GM13976 (cell line): ENCODE results near the gene STAT4.

Source experiments
- DNase-seq: peaks from one replicate; pipeline ENCODE4 v3.0.0; 2012; ENCODE audit warnings: low spot score
- in situ Hi-C: fragments of 300-500 bp; cut with MboI; formaldehyde crosslinking; loops from one replicate; pipeline ENCODE4 v1.12.0; 2022; ENCODE audit warnings: low sequenced_read_pairs, mixed read lengths, inconsistent platforms; ENCODE audit not compliant: unreplicated experiment
- TF ChIP-seq, protein P1 (sequence below): IDR thresholded peaks from 2 replicates; pipeline ENCODE4 v1.5.1; 2012; ENCODE audit warnings: borderline replicate concordance, mild to moderate bottlenecking; ENCODE audit not compliant: insufficient read depth; ENCODE audit errors: extremely low read depth, missing control alignments, control extremely low read depth

Gene STAT4, protein sequence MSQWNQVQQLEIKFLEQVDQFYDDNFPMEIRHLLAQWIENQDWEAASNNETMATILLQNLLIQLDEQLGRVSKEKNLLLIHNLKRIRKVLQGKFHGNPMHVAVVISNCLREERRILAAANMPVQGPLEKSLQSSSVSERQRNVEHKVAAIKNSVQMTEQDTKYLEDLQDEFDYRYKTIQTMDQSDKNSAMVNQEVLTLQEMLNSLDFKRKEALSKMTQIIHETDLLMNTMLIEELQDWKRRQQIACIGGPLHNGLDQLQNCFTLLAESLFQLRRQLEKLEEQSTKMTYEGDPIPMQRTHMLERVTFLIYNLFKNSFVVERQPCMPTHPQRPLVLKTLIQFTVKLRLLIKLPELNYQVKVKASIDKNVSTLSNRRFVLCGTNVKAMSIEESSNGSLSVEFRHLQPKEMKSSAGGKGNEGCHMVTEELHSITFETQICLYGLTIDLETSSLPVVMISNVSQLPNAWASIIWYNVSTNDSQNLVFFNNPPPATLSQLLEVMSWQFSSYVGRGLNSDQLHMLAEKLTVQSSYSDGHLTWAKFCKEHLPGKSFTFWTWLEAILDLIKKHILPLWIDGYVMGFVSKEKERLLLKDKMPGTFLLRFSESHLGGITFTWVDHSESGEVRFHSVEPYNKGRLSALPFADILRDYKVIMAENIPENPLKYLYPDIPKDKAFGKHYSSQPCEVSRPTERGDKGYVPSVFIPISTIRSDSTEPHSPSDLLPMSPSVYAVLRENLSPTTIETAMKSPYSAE

DNA sequence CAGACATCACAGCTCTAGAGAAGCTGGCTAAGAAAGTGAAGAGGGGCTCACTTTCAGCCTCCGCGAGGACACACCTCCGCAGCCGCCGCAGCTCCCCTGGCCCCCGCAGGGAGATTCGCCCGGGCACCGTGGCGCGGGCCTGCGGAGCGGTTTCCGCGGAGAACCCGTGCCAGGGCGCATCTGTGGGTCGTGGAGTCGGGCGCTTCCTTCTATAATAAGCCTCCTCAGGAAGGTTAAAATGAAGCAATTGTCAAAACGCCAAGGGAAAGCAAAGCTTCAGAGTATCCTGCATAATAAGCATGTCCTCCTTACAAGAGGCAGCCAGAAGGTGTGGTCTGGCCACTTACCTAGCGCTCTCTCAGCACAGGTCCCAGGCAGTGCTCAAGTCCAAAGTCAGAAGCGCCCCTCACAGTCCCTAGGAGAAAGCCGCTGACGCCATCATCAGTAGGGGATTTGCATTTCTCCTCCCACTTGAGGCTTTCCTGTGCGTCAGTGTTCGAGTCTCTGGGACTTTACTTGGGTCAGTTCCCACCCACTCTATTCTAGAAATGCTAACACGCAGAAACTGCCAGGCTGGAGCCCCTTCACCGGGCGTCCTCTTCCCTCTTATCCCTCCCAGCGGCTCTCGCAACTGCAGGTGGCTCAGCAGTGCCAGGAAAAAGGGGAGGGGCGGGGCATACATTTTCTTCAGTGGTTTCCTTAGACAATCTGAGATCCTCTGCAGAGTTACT is at the start of gene STAT4:
Gene STAT4, minus strand, starts transcription at position 395 of the 731 bp plus-strand sequence. CDS start 2,791 bp downstream, outside the sequence.
- peak; percentile 77 for DNase-seq
- in situ Hi-C loops: loop anchor here (10.0 kb wide), 1 partner anchor 96 kb away; no protein-coding TSS in a partner anchor

DNA sequence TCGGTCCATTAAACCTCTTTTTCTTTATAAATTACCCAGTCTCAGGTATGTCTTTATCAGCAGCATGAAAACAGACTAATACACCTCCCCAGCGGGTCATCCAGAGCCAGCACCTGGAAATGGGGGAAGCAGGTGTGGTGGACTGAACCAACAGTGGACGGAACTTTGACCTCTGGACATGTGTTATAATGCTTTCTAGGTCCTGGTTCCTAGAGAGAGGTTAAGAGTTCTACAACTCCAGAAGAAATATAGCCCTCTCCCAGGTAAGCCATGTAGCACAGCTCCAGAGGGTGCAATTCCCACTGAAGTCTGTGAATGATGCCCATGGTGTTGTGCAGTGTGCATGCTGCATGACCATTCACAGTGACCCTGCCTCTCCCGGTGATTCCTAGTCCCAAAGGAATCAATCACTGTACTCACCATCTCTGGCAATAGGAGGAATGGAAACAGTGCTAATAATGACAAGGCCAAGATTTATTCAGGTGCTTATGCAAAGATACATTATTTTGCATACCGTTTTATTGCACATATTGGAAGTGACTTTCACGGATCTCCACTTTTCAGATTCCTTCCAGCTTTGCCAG is 49.2 kb upstream of the STAT4 start:
- DNase-seq: no peak
- in situ Hi-C loops: no loop called here
- TF ChIP-seq, protein P1, sequence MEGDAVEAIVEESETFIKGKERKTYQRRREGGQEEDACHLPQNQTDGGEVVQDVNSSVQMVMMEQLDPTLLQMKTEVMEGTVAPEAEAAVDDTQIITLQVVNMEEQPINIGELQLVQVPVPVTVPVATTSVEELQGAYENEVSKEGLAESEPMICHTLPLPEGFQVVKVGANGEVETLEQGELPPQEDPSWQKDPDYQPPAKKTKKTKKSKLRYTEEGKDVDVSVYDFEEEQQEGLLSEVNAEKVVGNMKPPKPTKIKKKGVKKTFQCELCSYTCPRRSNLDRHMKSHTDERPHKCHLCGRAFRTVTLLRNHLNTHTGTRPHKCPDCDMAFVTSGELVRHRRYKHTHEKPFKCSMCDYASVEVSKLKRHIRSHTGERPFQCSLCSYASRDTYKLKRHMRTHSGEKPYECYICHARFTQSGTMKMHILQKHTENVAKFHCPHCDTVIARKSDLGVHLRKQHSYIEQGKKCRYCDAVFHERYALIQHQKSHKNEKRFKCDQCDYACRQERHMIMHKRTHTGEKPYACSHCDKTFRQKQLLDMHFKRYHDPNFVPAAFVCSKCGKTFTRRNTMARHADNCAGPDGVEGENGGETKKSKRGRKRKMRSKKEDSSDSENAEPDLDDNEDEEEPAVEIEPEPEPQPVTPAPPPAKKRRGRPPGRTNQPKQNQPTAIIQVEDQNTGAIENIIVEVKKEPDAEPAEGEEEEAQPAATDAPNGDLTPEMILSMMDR: no peak

More for the DNA sequence above, at the start of gene STAT4:
- TF ChIP-seq, protein P1: no peak

DNA sequence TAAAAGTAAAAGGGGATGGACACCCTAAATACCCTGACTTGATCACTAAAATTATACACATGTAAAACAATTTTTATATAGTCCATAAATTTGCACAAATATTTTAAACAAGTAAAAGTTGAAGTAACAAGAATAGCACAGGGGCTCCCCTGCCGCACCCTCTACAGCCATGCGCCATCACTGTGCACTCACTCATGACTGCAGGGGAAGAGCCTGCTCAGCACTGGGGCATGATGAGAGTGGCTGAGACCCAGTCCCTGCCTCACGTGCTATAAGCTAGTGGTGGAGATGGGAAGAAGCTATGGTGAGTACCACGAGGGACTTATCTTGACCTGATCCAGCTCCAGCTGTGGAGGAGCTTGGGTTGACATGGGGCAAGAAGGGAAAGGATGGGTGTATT is 47.5 kb upstream of the STAT4 start:
- DNase-seq: no peak
- in situ Hi-C loops: no loop called here
- TF ChIP-seq, protein P1: no peak

DNA sequence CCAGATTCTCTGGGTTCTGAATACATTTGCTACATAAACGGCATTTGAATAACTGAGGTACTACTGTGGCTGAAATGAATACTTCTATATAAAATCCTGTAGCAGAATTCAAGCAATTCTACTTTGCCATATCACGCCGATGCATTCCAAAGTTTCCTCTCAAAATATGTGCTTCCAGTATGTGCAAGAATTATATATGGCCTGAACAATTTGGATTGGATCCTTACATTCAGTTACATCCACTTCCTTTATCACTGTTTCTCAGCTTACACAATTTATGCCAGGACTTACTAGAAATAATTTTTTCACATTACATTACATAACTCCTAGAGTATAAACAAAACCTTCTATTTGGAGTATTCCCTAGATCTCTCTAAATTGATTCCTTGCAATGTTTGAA is 46.3 kb upstream of the STAT4 start:
- in situ Hi-C loops: no loop called here
- TF ChIP-seq, protein P1: no peak
- DNase-seq: no peak

DNA sequence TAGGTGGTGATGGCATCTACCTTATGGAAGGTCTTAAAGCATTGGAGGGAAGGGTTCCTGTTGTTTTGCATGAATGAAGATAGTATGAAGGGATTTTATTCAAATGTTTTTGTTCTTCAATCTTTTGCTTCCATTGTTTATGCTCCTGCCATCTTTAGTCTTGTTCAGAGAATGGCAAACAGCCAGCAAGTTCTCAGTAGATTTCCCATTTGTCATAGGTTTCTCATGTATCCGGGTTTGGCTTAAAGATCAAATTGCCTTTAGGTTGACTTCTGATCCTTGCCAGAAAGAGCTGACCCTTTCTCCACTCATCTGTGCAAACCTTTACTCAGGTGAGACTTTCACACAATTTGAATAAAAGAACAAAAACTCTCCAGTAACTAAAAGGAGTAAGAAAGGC is 44.2 kb upstream of the STAT4 start:
- TF ChIP-seq, protein P1: no peak
- in situ Hi-C loops: no loop called here
- DNase-seq: no peak
